H1 (cell line): ENCODE results near the gene AEBP1. TPM values are rescaled to one million over a fixed set of nuclear protein-coding genes. Genes with fewer than 3 reads are reported as not detected.

Source experiments
- CTCF ChIA-PET: fragments of 300-600 bp; sonication (Branson Sonifier 250); formaldehyde crosslinking; loops from one replicate; lab custom pipeline; 2021; ENCODE audit not compliant: partially characterized antibody; lab: Charles Lee
- POLR2A ChIA-PET: fragments of 300-600 bp; sonication (Branson Sonifier 250); formaldehyde crosslinking; loops from one replicate; lab custom pipeline; 2021; ENCODE audit warnings: inconsistent platforms; ENCODE audit not compliant: partially characterized antibody; lab: Charles Lee
- DNase-seq, 2 experiments: peaks; one replicate each; pipeline versions ENCODE4 v3.0.0 to v3.0.0-alpha.2; 2010 to 2022; ENCODE audit warnings: low spot score in 2 of 2, low read depth in 1 of 2, mixed read lengths in 1 of 2
- FAIRE-seq: peaks from 2 replicates; lab custom pipeline; 2011; peaks lifted over from hg19 to GRCh38; lab: Jason Lieb, UNC
- H2AFZ ChIP-seq: 2 replicates; pipeline ENCODE4 v1.8.1; 2012; ENCODE audit warnings: low read length, inconsistent platforms
- H2AK5ac ChIP-seq: 2 replicates; pipeline ENCODE4 v1.6.1; 2013; ENCODE audit warnings: low read depth, low read length
- H2BK120ac ChIP-seq: replicated peaks from 2 replicates; pipeline ENCODE3; 2013; ENCODE audit warnings: low read depth, low read length, inconsistent platforms
- H2BK12ac ChIP-seq: 2 replicates; pipeline ENCODE4 v1.6.1; 2013; ENCODE audit warnings: low read depth, low read length
- H2BK15ac ChIP-seq: 2 replicates; pipeline ENCODE4 v1.6.1; 2013; ENCODE audit warnings: low read length
- H2BK20ac ChIP-seq: 2 replicates; pipeline ENCODE4 v1.6.1; 2013; ENCODE audit warnings: low read length
- H2BK5ac ChIP-seq: 2 replicates; pipeline ENCODE4 v1.6.1; 2013; ENCODE audit warnings: low read depth, low read length
- H3K14ac ChIP-seq: 2 replicates; pipeline ENCODE4 v1.6.1; 2013; ENCODE audit warnings: inconsistent platforms; ENCODE audit not compliant: insufficient read length
- H3K18ac ChIP-seq: 2 replicates; pipeline ENCODE4 v1.6.1; 2013; ENCODE audit warnings: low read length; ENCODE audit errors: extremely low read depth
- H3K23ac ChIP-seq: 2 replicates; pipeline ENCODE4 v1.6.1; 2013; ENCODE audit warnings: inconsistent platforms; ENCODE audit not compliant: insufficient read length
- H3K23me2 ChIP-seq: 2 replicates; pipeline ENCODE4 v1.6.1; 2013; ENCODE audit warnings: low read depth, low read length
- H3K27ac ChIP-seq: 2 replicates; pipeline ENCODE4 v1.6.1; 2011; ENCODE audit warnings: low read depth, low read length, inconsistent platforms
- H3K27me3 ChIP-seq, 4 experiments: replicated peaks in 1 of 4; 1 replicate in 1 of 4; 2 replicates in 3 of 4; pipeline versions ENCODE4 v1.6.1 to v1.8.1; 2011 to 2013; ENCODE audit warnings: low read length in 3 of 4, mild to moderate bottlenecking in 3 of 4, inconsistent platforms in 2 of 4, mixed read lengths in 2 of 4, moderate library complexity in 1 of 4; ENCODE audit not compliant: control insufficient read depth in 3 of 4, insufficient read depth in 3 of 4; ENCODE audit errors: extremely low read depth in 1 of 4
- H3K36me3 ChIP-seq, 4 experiments: 2 replicates each; pipeline versions ENCODE4 v1.6.1 to v1.8.1; 2011 to 2013; ENCODE audit warnings: mild to moderate bottlenecking in 4 of 4, low read length in 3 of 4, moderate library complexity in 2 of 4, control low read depth in 1 of 4, inconsistent platforms in 1 of 4; ENCODE audit not compliant: insufficient read depth in 4 of 4, control insufficient read depth in 2 of 4
- H3K4ac ChIP-seq: replicated peaks from 2 replicates; pipeline ENCODE3; 2013; ENCODE audit warnings: low read length, low read depth, mixed read lengths, inconsistent platforms; ENCODE audit not compliant: insufficient read length
- H3K4me1 ChIP-seq, 4 experiments: replicated peaks in 1 of 4; 1 replicate in 1 of 4; 2 replicates in 3 of 4; pipeline versions ENCODE4 v1.6.1 to v1.8.1; 2011 to 2013; ENCODE audit warnings: low read length in 3 of 4, inconsistent platforms in 2 of 4, mixed read lengths in 1 of 4; ENCODE audit not compliant: insufficient read depth in 4 of 4, control insufficient read depth in 3 of 4
- H3K4me2 ChIP-seq, 2 experiments: 2 replicates each; pipeline versions ENCODE4 v1.6.1 to v1.8.1; 2011 to 2013; ENCODE audit warnings: low read depth in 2 of 2, low read length in 2 of 2, control low read depth in 1 of 2, inconsistent platforms in 1 of 2, mild to moderate bottlenecking in 1 of 2; ENCODE audit not compliant: insufficient read depth in 1 of 2
- H3K4me3 ChIP-seq, 4 experiments: fragments of 200-600, 300-600 bp in 1 of 4; sonication (generic), shearing (Covaris generic), sonication (Bioruptor Twin) in 1 of 4; 2 replicates each; pipeline versions ENCODE4 v1.5.1 to v1.8.1; 2011 to 2016; ENCODE audit warnings: low read length in 4 of 4, low read depth in 3 of 4, control low read depth in 2 of 4, inconsistent platforms in 2 of 4, mild to moderate bottlenecking in 2 of 4, mixed read lengths in 1 of 4, moderate library complexity in 1 of 4; ENCODE audit not compliant: insufficient read depth in 2 of 4; ENCODE audit errors: extremely low read depth in 1 of 4
- H3K56ac ChIP-seq: replicated peaks from 2 replicates; pipeline ENCODE3; 2013; ENCODE audit warnings: low read depth, mild to moderate bottlenecking, mixed read lengths, low read length, inconsistent platforms; ENCODE audit not compliant: insufficient read length
- H3K79me1 ChIP-seq: 2 replicates; pipeline ENCODE4 v1.6.1; 2013; ENCODE audit warnings: low read depth, low read length, control low read depth
- H3K79me2 ChIP-seq, 2 experiments: 2 replicates each; pipeline versions ENCODE4 v1.6.1 to v1.8.1; 2012 to 2013; ENCODE audit warnings: low read length in 2 of 2, mild to moderate bottlenecking in 2 of 2, inconsistent platforms in 1 of 2; ENCODE audit not compliant: insufficient read depth in 2 of 2, control insufficient read depth in 1 of 2
- H3K9ac ChIP-seq, 4 experiments: replicated peaks in 1 of 4; 1 replicate in 1 of 4; 2 replicates in 3 of 4; pipeline versions ENCODE4 v1.6.1 to v1.8.1; 2011 to 2013; ENCODE audit warnings: low read depth in 3 of 4, low read length in 3 of 4, control low read depth in 2 of 4, mild to moderate bottlenecking in 2 of 4, moderate library complexity in 2 of 4, inconsistent platforms in 1 of 4; ENCODE audit errors: extremely low read depth in 1 of 4
- H3K9me3 ChIP-seq, 2 experiments: 2 replicates each; pipeline versions ENCODE4 v1.6.1 to v1.8.1; 2012 to 2013; ENCODE audit warnings: mild to moderate bottlenecking in 2 of 2, moderate library complexity in 2 of 2, control low read depth in 1 of 2, inconsistent platforms in 1 of 2, low read depth in 1 of 2, low read length in 1 of 2, mixed read lengths in 1 of 2; ENCODE audit not compliant: insufficient read depth in 2 of 2
- H4K20me1 ChIP-seq, 2 experiments: replicated peaks in 1 of 2; 2 replicates each; pipeline versions ENCODE3 to v1.8.1; 2011 to 2013; ENCODE audit warnings: inconsistent platforms in 2 of 2, low read length in 2 of 2, mild to moderate bottlenecking in 1 of 2; ENCODE audit not compliant: insufficient read depth in 2 of 2, control insufficient read depth in 1 of 2
- H4K5ac ChIP-seq: 2 replicates; pipeline ENCODE4 v1.6.1; 2013; ENCODE audit warnings: low read length, low read depth, mixed read lengths, inconsistent platforms; ENCODE audit not compliant: insufficient read length
- H4K8ac ChIP-seq: 2 replicates; pipeline ENCODE4 v1.8.0; 2013; ENCODE audit warnings: mild to moderate bottlenecking, moderate library complexity, low read length, inconsistent platforms; ENCODE audit not compliant: insufficient read depth; ENCODE audit errors: extremely low read depth
- H4K91ac ChIP-seq: replicated peaks from 2 replicates; pipeline ENCODE3; 2013; ENCODE audit warnings: low read length, mixed read lengths, inconsistent platforms; ENCODE audit not compliant: insufficient read length
- BCL11A ChIP-seq, 2 experiments: IDR thresholded peaks; one replicate each; pipeline ENCODE4 v1.6.1; 2011; ENCODE audit warnings: low read depth in 2 of 2, low read length in 2 of 2, mild to moderate bottlenecking in 2 of 2
- JUND ChIP-seq: IDR thresholded peaks from 2 replicates; pipeline ENCODE4 v1.6.1; 2011; ENCODE audit warnings: mild to moderate bottlenecking, improper control_type of control experiment, low read length
- KDM1A ChIP-seq: fragments of 200-600, 300-600 bp; sonication (generic); IDR thresholded peaks from 2 replicates; pipeline ENCODE4 v1.7.1; 2016; ENCODE audit warnings: mild to moderate bottlenecking, low read length, borderline replicate concordance
- POLR2A ChIP-seq, 2 experiments: IDR thresholded peaks; 1 replicate in 1 of 2; 2 replicates in 1 of 2; pipeline ENCODE4 v1.6.1; 2011; ENCODE audit warnings: low read depth in 2 of 2, low read length in 2 of 2, mild to moderate bottlenecking in 2 of 2; ENCODE audit errors: control extremely low read depth in 1 of 2
- SIN3A ChIP-seq, 2 experiments: IDR thresholded peaks in 1 of 2; conservative IDR thresholded peaks in 1 of 2; 2 replicates each; pipeline ENCODE4 v1.6.1; 2011 to 2012; ENCODE audit warnings: low read length in 2 of 2, improper control_type of control experiment in 1 of 2, low read depth in 1 of 2, mild to moderate bottlenecking in 1 of 2
- SP1 ChIP-seq: IDR thresholded peaks from 2 replicates; pipeline ENCODE4 v1.6.1; 2011; ENCODE audit warnings: low read depth, low read length
- SRF ChIP-seq: IDR thresholded peaks from 2 replicates; pipeline ENCODE4 v1.6.1; 2011; ENCODE audit warnings: mild to moderate bottlenecking, low read depth, low read length, moderate library complexity
- WGBS, 2 experiments: shearing (Covaris generic) in 1 of 2; methylation state at CpG; one replicate each; pipeline versions ENCODE4 v1.1.6 to v1.1.7; 2013 to 2015; ENCODE audit warnings: low lambda C conversion rate in 2 of 2, mixed read lengths in 2 of 2, inconsistent platforms in 1 of 2, low coverage in 1 of 2, missing lambda C conversion rate in 1 of 2; ENCODE audit not compliant: insufficient replicate concordance in 2 of 2, insufficient coverage in 1 of 2, insufficient read length in 1 of 2; ENCODE audit errors: extremely low coverage in 1 of 2, missing lambda C conversion rate in 1 of 2; 5-methylcytosine and 5-hydroxymethylcytosine counted together
- polyA plus RNA-seq, 7 experiments: library from polyadenylated mRNA; depleted of rRNA in 3 of 7; stranded (reverse) in 5 of 7; unstranded in 2 of 7; fragments of >200 nt in 5 of 7; fragments of 200-250 nt in 2 of 7; gene quantifications; 1 replicate in 5 of 7; 2 replicates in 1 of 7; 4 replicates in 1 of 7; pipeline versions ENCODE4 v1.2.1 to v1.2.3, GENCODE V29; 2011 to 2013; ENCODE audit warnings: missing spikeins in 2 of 7, mixed read lengths in 2 of 7
- total RNA-seq: library from RNA; stranded (reverse); fragmentation: NEBNext Ultra II Directional; extraction: Animal tissue kit (Norgen Biotek cat#: 25700); gene quantifications from 2 replicates; pipeline ENCODE4 v1.2.1, GENCODE V29; 2021
- TF ChIP-seq, protein P1 (sequence below): IDR thresholded peaks from 2 replicates; pipeline ENCODE4 v1.6.1; 2012; ENCODE audit warnings: inconsistent platforms

Gene AEBP1
- total and polyA plus RNA-seq, 2 of the 8 experiments (the other 6 are each of a cell fraction or from before 2014, with no cell fraction given): 10.4 to 41.2 TPM

DNA sequence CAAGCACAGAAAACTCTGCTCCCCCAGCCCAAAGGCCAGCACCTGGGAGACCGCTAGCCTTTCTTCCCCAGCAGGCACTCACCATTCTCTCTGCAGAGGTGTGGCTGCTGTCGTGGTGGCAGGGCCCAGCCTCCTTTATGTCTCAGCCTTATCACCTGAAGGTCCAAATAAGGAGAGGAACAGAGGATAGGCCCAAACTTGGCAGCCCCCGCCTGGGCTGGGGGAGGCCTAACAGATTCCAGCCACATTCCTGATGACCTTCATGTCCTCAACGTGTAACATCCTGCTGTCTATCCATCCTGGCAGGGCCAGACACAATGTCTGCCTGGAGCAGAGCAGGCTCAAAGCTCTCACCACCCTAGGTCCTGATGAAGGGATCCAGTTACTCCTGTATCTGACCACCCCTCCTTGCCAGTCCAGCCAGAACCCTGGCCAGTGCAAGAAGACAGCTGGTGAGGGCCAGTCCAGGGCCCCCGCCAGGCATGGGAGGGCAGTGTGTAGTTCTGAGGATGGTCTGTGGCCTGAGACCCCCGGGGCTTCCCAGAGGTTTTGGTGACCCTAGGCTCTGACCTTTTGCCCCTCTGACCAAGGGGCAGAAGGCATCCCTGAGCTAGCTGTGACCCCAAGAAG lies 37.2 kb downstream of the AEBP1 start, which contains the start of gene MYL7:
MYL7 (minus strand) TSS at position 112 of the 630 bp plus-strand sequence; CDS start at position 85, 27 bp downstream.
- Histone ChIP-seq H4K5ac (no peak within 1 kb of the TSS), H3K9me3 (no peaks in the 10 kb centered on the region), H4K20me1 (peaks cover 0 to 2% of the 10 kb centered on the region in 2 experiments), H3K18ac (no peak within 1 kb of the TSS), H3K79me2 (no peaks in the 10 kb centered on the region), H2BK15ac (no peak within 1 kb of the TSS), H3K4ac (no peak within 1 kb of the TSS), H3K9ac (no peak within 1 kb of the TSS), H2AK5ac (no peak within 1 kb of the TSS), H3K23me2 (peaks cover 8% of the 10 kb centered on the region; the same call in 1 of the 2 replicates), H2BK12ac (no peak within 1 kb of the TSS), H3K14ac (no peak within 1 kb of the TSS), H3K36me3 (no peaks in the 10 kb centered on the region), H3K4me1 (peaks cover 0 to 12% (median 4%) of the 10 kb centered on the region in 4 experiments; a peak in 4 of 7 replicates), H3K27me3 (peaks cover 13 to 23% (median 20%) of the 10 kb centered on the region in 4 experiments), H2BK20ac (no peak within 1 kb of the TSS), H4K91ac (no peak within 1 kb of the TSS), H4K8ac (peak within 1 kb of the TSS; percentile 3; the same call in 1 of the 2 replicates), H2BK120ac (no peak within 1 kb of the TSS), H3K56ac (no peak within 1 kb of the TSS), H3K23ac (no peak within 1 kb of the TSS), H3K27ac (no peak within 1 kb of the TSS), H3K4me3 (no peak within 1 kb of the TSS), H2AFZ (no peak within 1 kb of the TSS), H3K79me1 (no peaks in the 10 kb centered on the region), H2BK5ac (no peak within 1 kb of the TSS), H3K4me2 (no peak within 1 kb of the TSS)
- WGBS, 2 experiments: 76% methylated on average over 6 of the region's 6 CpGs; no CpG with 5 or more reads in 1 of the 2 experiments
- TF ChIP-seq SRF: peak; percentile 29; the same call in 1 of the 2 replicates
- TF ChIP-seq SIN3A (conservative IDR thresholded peaks at IDR 0.05 in 1 of 2, IDR thresholded peaks at IDR 0.05 in 1 of 2; ENCODE audit: low read depth in 1 of 2, low read length in 2 of 2): no peak
- TF ChIP-seq SP1: no peak
- TF ChIP-seq POLR2A (IDR thresholded peaks at IDR 0.05; ENCODE audit: control extremely low read depth in 1 of 2, low read depth in 2 of 2, low read length in 2 of 2): no peak
- TF ChIP-seq, protein P1, sequence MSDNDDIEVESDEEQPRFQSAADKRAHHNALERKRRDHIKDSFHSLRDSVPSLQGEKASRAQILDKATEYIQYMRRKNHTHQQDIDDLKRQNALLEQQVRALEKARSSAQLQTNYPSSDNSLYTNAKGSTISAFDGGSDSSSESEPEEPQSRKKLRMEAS: no peak
- no peak for TF ChIP-seq KDM1A
- no peak for TF ChIP-seq JUND
- no peak for TF ChIP-seq BCL11A (IDR thresholded peaks at IDR 0.05; ENCODE audit: low read depth in 2 of 2, low read length in 2 of 2)
- POLR2A ChIA-PET: interaction anchor here (1.2 kb wide), 1 partner anchor 10 kb away, joined by 3 read pairs; no protein-coding TSS in a partner anchor
- no peak for FAIRE-seq
- DNase-seq: no peak
- CTCF ChIA-PET: interaction anchor here (0.8 to 4.5 kb wide), 5 partner anchors 10 to 73 kb away, joined by 3 to 27 read pairs (median 5); partner anchors contain the start of gene POLD2
